ENCODE data around the gene SLC8A1.

The SLC8A1 gene

DNA sequence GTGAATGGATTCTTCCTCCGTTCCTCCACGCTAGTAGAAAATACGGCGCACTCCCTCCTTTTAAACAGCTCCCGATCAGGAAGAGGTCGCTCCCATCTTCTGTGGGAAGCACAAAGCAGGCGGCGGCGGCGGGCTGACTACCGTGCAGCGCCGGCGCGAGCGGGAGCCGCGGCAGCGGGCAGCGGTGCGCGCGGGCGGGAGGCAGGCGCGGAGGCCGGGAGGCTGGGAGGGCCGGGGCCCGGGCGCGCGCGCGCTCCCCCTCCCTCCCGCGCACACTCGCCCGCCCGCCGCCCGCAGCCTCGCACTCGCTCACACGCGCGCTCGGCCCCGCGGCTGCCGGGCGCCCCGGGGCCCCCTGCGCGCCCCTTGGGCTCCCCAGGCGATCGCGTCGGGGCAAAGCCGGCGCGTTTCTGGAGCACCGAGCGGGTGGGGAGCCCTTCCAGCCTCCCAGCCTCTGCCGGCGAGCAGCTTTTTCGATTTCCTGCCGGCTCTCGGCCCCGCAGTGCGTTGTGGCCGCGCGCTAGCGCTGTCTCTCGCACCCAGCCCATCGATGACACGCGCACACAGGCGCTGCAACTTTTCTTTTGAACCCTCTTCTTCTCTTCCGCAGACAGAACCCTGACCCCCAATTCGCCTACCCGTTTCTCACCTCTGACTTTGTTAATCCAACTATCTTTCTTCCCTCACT lies at the start of gene SLC8A1:
SLC8A1 (minus strand) TSS at position 173 of the 688 bp plus-strand sequence.
- DNase-seq (ENCODE audit: low read depth in 3 of 3) = no peak

GRCh38 chr2:40499437-40499836 lies 47.5 kb upstream of the SLC8A1 start:
- no peak for DNase-seq (ENCODE audit: low read depth in 3 of 3)

DNA sequence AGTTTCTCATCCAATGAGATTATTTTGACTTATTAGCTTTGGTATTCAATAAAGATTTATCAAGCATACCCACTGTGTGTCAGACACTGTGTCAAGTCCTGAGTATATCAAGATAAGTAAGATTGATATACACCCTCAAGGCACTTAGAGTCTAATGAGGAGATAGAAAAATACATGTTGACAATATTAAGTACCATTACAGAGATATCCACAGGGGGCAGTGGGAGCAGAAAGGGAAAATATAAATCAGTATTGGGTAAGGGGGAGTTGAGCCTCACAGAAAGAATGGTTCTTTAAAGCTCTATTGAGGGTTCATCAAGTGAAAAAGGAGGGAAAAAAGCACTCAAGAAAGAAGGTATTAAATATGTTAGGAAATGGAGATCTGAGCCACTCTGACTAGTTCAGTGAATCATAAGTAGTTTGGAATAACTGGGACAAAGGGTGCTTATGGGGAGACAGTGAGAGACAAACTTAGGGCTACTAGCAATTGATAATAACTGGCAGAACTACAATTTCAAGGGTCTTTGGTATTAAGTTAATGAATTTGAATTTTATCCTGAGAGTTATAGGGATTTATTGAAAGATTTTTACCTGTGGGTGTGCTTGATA lies 45.5 kb upstream of the SLC8A1 start:
- no peak for DNase-seq (ENCODE audit: low read depth in 3 of 3)

DNA sequence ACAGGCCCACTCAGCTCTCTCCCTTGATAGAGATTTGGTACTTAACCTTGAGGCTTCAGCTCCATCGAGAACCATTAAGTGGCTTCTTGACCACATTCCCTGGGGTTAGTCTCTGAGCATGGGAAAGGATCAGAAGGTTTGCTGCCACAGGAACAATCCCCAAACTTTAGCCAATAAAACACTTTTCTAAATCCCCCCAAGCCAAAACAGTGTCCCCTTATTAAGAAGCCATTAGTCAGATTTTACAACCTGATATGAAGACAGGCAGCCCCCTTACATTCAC lies 37.7 kb upstream of the SLC8A1 start:
- DNase-seq (ENCODE audit: low read depth in 3 of 3) = no peak

GRCh38 chr2:40488927-40489677 lies 37.2 kb upstream of the SLC8A1 start:
- DNase-seq (ENCODE audit: low read depth in 3 of 3) = no peak

GRCh38 chr2:40488101-40488601 lies 36.3 kb upstream of the SLC8A1 start:
- no peak for DNase-seq (ENCODE audit: low read depth in 3 of 3)

- DNase-seq (ENCODE audit: low read depth in 3 of 3) = no peak
Observed at GRCh38 chr2:40487602-40488001, 35.7 kb upstream of the SLC8A1 start.

GRCh38 chr2:40485854-40486253 lies 34.0 kb upstream of the SLC8A1 start:
- no peak for DNase-seq (ENCODE audit: low read depth in 3 of 3)

DNA sequence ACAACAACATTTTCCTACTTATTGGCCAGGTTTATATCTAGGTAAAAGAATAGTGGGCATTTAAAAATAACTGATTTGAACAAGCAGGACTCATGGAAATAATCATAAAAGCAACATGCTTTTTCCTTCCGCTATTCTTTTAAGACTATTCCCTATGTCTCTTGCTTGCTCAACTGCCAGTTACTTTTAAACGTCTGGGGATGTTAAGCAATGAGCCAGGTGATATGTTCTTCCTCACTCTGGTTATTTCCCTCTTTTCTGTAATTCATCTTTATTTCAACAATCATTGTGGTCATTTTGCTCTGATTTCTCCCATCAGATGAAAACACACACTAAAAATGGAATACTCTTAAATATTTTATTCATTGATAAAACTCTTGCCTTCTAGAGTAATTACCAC lies 33.4 kb upstream of the SLC8A1 start:
- DNase-seq (ENCODE audit: low read depth in 3 of 3) = no peak

GRCh38 chr2:40483549-40484243 lies 31.8 kb upstream of the SLC8A1 start:
- DNase-seq (ENCODE audit: low read depth in 3 of 3) = no peak

DNA sequence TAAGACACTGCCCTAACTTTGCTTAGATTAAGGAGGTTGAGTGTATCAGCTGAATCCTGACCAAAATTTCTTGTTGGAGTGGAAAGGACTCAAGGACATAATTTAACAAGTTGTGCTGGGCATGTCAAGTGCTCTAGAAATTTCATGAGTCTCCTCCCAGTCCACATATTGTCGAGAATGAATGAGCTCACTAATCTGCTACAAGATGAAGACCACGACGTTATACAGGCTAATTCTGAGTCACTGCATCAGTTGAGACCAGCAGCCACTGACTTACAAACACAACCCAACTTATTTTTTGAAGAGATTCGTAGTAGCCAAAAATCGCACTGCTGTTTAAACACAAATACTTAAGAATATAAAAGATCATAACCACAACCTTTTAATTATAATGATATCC lies 28.7 kb upstream of the SLC8A1 start:
- DNase-seq (ENCODE audit: low read depth in 3 of 3) = no peak

DNA sequence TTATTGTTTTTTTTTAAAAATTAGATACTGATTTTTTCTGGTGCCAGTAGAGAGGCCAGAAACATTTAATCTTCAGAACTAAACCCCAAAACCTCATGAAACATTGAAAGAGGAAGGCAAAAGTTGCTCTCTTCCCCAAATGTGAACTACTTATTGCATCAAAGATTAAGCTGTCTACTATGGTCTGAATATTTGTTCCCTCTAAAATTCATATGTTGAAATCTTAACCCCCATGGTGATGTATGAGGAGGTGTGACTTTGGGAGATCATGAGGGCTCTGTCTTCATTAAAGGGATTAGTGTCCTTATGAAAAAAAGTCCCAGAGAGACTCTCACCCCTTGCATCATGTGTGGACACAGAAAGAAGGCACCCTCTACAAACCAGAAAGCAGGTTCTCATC lies 28.2 kb upstream of the SLC8A1 start:
- no peak for DNase-seq (ENCODE audit: low read depth in 3 of 3)

GRCh38 chr2:40477361-40477760 lies 25.5 kb upstream of the SLC8A1 start:
- no peak for DNase-seq (ENCODE audit: low read depth in 3 of 3)

GRCh38 chr2:40476436-40476835 lies 24.5 kb upstream of the SLC8A1 start:
- no peak for DNase-seq (ENCODE audit: low read depth in 3 of 3)

GRCh38 chr2:40474306-40474705 lies 22.4 kb upstream of the SLC8A1 start:
- no peak for DNase-seq (ENCODE audit: low read depth in 3 of 3)

DNA sequence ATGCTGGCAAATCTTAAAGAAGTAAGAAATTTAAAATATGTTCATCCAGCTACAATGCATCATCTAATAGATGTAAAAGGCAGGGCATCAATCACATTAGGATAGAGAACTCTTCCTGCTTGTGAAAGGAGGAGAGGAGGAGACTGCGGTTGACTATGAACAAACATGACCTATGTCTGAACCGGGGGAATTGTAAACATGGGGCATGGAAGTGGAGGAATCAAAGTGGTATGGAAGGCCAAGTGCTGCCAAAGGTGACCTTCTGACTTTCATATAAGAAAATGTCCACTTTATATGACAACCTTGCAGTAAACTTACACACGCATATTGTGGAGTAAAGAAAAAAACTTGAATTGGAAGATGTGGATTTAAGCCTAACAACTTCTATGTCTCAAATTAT lies 20.0 kb upstream of the SLC8A1 start:
- no peak for DNase-seq (ENCODE audit: low read depth in 3 of 3)

GRCh38 chr2:40470822-40471813 lies 19.2 kb upstream of the SLC8A1 start:
- DNase-seq (ENCODE audit: low read depth in 3 of 3) = no peak

GRCh38 chr2:40466935-40467572 lies 15.2 kb upstream of the SLC8A1 start:
- no peak for DNase-seq (ENCODE audit: low read depth in 3 of 3)

- DNase-seq (ENCODE audit: low read depth in 3 of 3) = no peak
Observed at GRCh38 chr2:40466332-40466906, 14.5 kb upstream of the SLC8A1 start.

DNA sequence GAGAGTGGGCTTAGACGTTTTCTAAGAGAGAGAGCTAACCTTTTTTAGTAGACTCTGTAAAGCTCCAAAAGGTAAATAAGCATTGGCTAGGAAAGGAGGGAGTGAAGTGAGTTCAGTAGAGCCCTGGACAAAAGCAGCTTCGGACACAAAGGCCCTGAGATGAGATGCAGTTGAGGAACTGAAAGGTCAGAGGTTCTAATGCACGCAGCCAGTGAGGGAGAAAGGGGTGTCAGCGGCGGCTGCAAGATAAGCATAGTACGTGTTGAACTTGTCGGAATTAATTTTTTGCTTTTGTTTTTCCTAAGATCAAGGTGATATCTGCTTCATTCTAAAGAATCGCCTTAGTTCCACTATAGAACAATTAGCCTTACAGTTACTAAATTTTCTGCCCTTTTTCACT lies 11.2 kb upstream of the SLC8A1 start:
- no peak for DNase-seq (ENCODE audit: low read depth in 3 of 3)

All from stimulated activated CD4-positive, alpha-beta T cell treated with anti-CD3 and anti-CD28 coated beads, TNF-alpha, amount 100 ng/mL, for 48 hours (primary cell).